Measurements from ENCODE around the gene ANKRD1.

GRCh38 chr10:90960355-90960814 is 39.5 kb upstream of the ANKRD1 start:
- no peak for TF ChIP-seq POLR2A (IDR thresholded peaks at IDR 0.05; ENCODE audit: extremely low read depth, insufficient read length)
- TF ChIP-seq CTCF (IDR thresholded peaks at IDR 0.05; ENCODE audit: low read depth, low read length), result no peak
